HG03066 (cell line): ENCODE measurements around the gene ESYT1.
"Not testable (repeated sequence)": the region's sequence is repeated elsewhere in the genome, so short reads cannot be mapped to it uniquely, and the experiment has no call there.

ENCODE experiments used
- ATAC-seq: cut with Tn5 transposase; IDR thresholded peaks from one replicate; pipeline ENCODE4 v1.9.1; 2021; ENCODE audit warnings: low read depth; ENCODE audit not compliant: unreplicated experiment

ESYT1 gene

GRCh38 chr12:56154818-56155217 is 26.8 kb downstream of the ESYT1 start:
- no peak for ATAC-seq

DNA sequence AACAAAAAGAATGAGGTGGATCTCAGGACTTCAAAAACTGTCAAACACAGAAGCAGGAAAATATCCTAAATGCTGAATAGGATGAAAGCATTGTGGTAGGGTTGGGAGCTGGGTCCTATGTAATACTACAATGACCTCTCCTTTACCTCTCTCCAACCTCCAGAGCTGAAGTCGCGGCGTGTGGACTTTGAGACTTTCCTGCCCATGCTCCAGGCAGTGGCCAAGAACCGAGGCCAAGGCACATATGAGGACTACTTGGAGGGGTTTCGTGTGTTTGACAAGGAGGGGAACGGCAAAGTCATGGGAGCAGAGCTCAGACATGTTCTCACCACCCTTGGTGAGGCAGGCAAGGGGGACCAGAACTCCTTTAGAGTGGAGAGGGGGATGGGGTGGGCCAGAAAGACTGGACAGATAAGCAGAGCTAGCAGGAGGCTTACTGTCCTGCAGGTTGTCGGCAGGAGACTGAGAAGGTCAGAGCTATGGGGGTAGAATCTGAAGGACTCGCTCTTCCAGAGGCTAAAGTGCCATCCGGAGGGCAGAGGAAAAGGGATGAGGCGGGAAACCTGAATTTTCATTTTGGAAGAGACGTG is 27.3 kb downstream of the ESYT1 start:
- ATAC-seq: no peak

DNA sequence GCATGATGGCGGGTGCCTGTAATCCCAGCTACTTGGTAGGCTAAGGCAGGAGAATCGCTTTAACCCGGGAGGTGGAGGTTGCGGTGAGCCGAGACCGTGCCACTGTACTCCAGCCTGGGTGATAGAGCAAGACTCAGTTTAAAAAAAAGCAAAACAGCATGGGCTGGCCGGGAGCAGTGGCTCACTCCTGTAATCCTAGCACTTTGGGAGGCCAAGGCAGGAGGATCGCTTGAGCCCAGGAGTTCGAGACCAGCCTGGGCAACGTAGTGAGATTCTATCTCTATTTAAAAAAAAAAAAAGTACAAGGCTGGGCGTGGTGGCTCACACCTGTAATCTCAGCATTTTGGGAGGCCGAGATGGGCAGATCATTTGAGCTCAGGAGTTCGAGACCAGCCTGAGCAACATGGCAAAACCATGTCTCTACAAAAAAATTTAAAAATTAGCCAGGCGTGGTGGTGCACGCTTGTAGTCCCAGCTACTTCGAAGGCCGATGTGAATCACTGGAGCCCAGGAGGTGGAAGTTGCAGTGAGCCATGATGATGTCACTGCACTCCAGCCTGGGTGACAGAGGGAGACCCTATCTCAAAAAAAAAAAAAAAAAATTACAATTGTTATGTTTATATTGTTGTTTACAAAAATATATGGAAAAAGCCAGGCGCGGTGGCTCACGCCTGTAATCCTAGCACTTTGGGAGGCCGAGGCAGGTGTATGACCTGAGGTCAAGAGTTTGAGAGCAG is 28.6 kb downstream of the ESYT1 start:
- ATAC-seq: not testable (repeated sequence)

GRCh38 chr12:56157201-56158028 is 29.3 kb downstream of the ESYT1 start:
- ATAC-seq: peak; percentile 46

- peak; percentile 84 for ATAC-seq
Observed at GRCh38 chr12:56158029-56158925, 30.2 kb downstream of the ESYT1 start, which contains the start of gene MYL6. MYL6 (plus strand) TSS chr12:56158359; CDS start chr12:56158402, 43 bp downstream.

GRCh38 chr12:56158926-56159461 is 30.9 kb downstream of the ESYT1 start:
- ATAC-seq: no peak

DNA sequence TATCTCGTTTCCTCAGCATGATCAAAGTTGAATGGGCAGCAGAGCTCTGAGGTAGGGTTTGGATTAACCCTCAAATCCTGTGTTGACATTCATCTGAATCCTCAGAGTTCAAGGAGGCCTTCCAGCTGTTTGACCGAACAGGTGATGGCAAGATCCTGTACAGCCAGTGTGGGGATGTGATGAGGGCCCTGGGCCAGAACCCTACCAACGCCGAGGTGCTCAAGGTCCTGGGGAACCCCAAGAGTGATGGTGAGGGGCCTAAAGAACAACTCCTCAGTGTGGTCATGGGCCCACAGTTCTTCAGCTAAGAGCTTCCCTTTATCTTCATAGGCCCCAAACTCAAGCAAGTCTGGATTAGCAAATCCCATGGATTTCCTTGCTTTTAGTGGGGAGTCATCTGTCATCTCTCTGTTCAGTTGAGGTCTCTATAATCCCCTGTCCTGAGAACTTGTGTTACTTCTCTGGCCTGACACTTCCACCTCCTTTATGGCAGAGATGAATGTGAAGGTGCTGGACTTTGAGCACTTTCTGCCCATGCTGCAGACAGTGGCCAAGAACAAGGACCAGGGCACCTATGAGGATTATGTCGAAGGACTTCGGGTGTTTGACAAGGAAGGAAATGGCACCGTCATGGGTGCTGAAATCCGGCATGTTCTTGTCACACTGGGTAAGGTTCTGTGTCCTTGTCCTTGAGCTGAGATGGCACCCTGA is 31.6 kb downstream of the ESYT1 start:
- ATAC-seq: no peak

DNA sequence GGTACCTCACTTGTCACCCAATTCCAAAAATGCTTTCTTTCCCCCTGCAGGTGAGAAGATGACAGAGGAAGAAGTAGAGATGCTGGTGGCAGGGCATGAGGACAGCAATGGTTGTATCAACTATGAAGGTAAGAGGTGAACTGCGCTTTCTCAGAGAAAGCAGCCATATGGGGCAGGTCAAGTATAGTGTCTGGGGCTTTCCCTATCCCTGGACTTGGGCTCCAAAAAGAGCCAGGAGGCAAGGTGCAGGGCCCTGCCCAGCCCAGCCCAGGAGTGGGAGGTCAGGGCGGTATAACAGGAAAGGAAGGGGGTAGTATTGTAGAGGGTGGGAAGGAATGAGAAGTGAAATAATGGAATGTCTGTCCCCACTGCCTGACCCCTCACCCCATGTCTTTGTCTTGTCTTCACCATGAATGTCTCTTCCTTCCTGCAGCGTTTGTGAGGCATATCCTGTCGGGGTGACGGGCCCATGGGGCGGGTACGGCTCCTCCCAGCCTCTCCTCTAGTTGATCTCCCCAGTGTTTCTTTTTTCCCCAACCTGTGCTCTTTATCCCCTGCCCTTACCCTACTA is 32.2 kb downstream of the ESYT1 start:
- ATAC-seq: no peak

GRCh38 chr12:56160894-56161689 is 33.0 kb downstream of the ESYT1 start:
- ATAC-seq: no peak

DNA sequence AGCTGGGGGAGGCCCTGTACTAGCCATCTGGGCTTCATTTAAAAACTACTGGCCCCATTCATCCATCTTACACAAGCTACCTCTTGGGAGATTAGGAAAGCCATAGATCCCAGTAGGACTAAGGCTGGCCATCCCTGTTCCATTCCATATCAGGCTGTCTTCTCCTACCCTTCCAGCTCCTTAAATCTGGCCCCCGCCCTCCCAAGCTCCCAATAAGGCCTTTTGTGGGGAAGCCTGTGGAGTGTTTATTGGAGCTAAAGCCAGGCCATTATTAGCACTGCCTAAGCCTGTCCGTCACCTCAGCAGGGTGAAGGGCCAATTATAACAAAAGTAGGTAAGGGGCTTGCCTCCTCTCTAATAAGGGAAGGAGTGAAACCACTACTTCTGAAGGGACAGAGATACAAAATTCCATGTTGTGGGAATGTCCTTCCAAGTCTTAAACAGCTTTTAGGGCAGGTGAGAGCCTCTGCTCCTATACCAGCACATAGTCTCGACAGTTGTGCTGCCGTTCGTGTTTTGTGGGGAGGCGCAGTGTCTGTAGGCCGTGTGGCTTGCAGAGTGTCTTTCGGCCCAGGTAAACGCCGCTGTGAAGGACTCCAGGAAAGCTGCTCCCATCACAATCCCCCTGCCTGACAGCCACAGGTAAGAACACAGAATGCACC is 33.8 kb downstream of the ESYT1 start:
- ATAC-seq: no peak

GRCh38 chr12:56162468-56163290 is 34.6 kb downstream of the ESYT1 start:
- no peak for ATAC-seq

- ATAC-seq: no peak
Observed at GRCh38 chr12:56163533-56164344, 35.7 kb downstream of the ESYT1 start.

DNA sequence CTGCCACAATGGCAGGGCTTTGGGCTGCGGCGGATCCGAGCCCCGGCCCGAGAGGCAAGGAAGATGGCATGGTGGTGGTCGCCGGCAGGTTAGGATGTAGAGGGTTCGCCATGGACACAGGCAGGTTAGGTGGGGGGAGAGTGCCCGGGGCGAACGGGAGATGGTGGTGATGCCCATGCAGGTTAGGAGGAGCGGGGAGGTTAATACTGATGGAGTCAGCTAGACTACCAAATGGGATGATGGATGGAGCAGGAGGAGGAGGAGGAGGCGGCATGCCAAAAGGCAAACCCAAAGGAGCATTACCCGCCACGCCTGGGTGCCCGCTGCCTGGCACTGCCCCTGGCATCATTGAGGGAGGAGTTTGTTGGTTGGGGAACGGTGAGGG is 36.3 kb downstream of the ESYT1 start:
- no peak for ATAC-seq

GRCh38 chr12:56165369-56165768 is 37.3 kb downstream of the ESYT1 start:
- no peak for ATAC-seq

- no peak for ATAC-seq
Observed at GRCh38 chr12:56169229-56169759, 41.2 kb downstream of the ESYT1 start.

GRCh38 chr12:56172839-56173238 is 44.8 kb downstream of the ESYT1 start:
- ATAC-seq: no peak
